SU-DHL-6 (cell line): ENCODE results near the gene HCST.

Experiments used
- EZH2phosphoT487 ChIP-seq: fragments of 200-600 bp; sonication (generic), shearing (Covaris generic); conservative IDR thresholded peaks from 2 replicates; pipeline ENCODE4 v1.6.1; 2018; ENCODE audit warnings: mild to moderate bottlenecking, antibody characterized with exemption, low read length, moderate library complexity, mixed read lengths
- TF ChIP-seq, protein P1 (sequence below): fragments of 200-600 bp; sonication (generic); IDR thresholded peaks from one replicate; pipeline ENCODE4 v1.5.1; 2017; ENCODE audit warnings: antibody characterized with exemption, mild to moderate bottlenecking, low read length, moderate library complexity; ENCODE audit not compliant: insufficient read depth, poor library complexity, severe bottlenecking

DNA sequence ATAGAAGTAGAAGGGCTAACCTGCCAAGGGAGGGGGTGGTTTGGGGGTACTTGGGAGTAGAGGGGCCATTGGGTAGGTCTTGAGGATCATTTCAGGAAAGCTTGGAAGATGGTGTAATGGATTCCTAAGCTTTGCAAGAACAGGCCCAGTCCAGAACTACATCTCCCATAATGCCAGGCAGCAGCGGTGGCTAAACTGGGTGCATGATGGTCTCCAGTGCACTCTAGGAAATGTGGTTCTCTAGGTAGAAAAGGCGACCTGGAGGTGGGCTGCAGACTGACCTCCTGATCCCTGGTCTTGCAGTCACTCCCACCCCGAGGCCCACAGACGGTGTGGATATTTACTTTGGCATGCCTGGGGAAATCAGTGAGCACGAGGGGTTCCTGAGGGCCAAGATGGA, 30.1 kb upstream of the HCST start:
- TF ChIP-seq, protein P1, sequence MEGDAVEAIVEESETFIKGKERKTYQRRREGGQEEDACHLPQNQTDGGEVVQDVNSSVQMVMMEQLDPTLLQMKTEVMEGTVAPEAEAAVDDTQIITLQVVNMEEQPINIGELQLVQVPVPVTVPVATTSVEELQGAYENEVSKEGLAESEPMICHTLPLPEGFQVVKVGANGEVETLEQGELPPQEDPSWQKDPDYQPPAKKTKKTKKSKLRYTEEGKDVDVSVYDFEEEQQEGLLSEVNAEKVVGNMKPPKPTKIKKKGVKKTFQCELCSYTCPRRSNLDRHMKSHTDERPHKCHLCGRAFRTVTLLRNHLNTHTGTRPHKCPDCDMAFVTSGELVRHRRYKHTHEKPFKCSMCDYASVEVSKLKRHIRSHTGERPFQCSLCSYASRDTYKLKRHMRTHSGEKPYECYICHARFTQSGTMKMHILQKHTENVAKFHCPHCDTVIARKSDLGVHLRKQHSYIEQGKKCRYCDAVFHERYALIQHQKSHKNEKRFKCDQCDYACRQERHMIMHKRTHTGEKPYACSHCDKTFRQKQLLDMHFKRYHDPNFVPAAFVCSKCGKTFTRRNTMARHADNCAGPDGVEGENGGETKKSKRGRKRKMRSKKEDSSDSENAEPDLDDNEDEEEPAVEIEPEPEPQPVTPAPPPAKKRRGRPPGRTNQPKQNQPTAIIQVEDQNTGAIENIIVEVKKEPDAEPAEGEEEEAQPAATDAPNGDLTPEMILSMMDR = no peak
- no peak for TF ChIP-seq EZH2phosphoT487
